Measurements from ENCODE around the gene SNRNP25. TPM values are rescaled to one million over a fixed set of nuclear protein-coding genes. Genes with fewer than 3 reads are reported as not detected.

Gene SNRNP25
- total RNA-seq, 2 donors from 2014 or later = 54.2 to 66.4 TPM

DNA sequence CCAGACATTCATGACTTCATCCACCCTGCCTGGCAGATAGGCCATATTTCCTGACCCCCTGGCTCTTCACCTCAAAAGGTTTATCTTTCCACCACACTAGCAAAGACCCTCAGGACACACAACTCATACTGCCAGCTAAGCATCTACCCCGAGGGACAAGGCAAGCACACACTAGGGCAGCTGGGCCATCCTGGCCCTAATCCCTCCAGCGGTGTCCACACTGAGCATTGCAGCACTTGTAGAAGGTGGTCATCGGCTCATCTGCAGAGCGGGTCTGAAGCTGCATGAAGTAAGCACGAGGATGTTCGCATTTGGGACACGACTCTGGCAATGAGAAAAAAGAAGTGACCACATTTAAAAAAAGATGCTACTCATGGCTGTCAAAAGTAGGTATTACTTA, 6.4 kb upstream of the SNRNP25 start:
- Histone ChIP-seq H3K9me3 (ENCODE audit: control insufficient read depth, low read length) (peaks cover 12% of the 10 kb centered on the region), H3K4me3 (ENCODE audit: low read length) (no peak overlapping the region), H3K27ac (ENCODE audit: low read depth, low read length) (no peak overlapping the region), H3K27me3 (ENCODE audit: control insufficient read depth, insufficient read depth, low read length, poor library complexity, severe bottlenecking) (no peaks in the 10 kb centered on the region), H3K9ac (ENCODE audit: extremely low read depth, low read length, poor library complexity, severe bottlenecking) (no peak overlapping the region), H3K36me3 (ENCODE audit: control insufficient read depth, insufficient read depth, low read length) (peaks cover 62% of the 10 kb centered on the region), H3K4me1 (ENCODE audit: control insufficient read depth, insufficient read depth, low read length) (no peaks in the 10 kb centered on the region)
- no peak for DNase-seq
- Mint-ChIP-seq H3K36me3 (ENCODE audit: low read depth) (peaks cover 73% of the 10 kb centered on the region), H3K27ac (no peak overlapping the region), H3K27me3 (ENCODE audit: insufficient read depth) (no peaks in the 10 kb centered on the region), H3K9me3 (peaks cover 16% of the 10 kb centered on the region), H3K4me1 (peaks cover 10% of the 10 kb centered on the region), H3K4me3 (no peak overlapping the region)
- WGBS, 2 experiments (ENCODE audit: insufficient coverage in 1 of 2, insufficient read length in 1 of 2) = 96 to 97% methylated on average over 7 of the region's 7 CpGs
- TF ChIP-seq, protein P1, sequence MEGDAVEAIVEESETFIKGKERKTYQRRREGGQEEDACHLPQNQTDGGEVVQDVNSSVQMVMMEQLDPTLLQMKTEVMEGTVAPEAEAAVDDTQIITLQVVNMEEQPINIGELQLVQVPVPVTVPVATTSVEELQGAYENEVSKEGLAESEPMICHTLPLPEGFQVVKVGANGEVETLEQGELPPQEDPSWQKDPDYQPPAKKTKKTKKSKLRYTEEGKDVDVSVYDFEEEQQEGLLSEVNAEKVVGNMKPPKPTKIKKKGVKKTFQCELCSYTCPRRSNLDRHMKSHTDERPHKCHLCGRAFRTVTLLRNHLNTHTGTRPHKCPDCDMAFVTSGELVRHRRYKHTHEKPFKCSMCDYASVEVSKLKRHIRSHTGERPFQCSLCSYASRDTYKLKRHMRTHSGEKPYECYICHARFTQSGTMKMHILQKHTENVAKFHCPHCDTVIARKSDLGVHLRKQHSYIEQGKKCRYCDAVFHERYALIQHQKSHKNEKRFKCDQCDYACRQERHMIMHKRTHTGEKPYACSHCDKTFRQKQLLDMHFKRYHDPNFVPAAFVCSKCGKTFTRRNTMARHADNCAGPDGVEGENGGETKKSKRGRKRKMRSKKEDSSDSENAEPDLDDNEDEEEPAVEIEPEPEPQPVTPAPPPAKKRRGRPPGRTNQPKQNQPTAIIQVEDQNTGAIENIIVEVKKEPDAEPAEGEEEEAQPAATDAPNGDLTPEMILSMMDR (conservative IDR thresholded peaks at IDR 0.05) = no peak

DNA sequence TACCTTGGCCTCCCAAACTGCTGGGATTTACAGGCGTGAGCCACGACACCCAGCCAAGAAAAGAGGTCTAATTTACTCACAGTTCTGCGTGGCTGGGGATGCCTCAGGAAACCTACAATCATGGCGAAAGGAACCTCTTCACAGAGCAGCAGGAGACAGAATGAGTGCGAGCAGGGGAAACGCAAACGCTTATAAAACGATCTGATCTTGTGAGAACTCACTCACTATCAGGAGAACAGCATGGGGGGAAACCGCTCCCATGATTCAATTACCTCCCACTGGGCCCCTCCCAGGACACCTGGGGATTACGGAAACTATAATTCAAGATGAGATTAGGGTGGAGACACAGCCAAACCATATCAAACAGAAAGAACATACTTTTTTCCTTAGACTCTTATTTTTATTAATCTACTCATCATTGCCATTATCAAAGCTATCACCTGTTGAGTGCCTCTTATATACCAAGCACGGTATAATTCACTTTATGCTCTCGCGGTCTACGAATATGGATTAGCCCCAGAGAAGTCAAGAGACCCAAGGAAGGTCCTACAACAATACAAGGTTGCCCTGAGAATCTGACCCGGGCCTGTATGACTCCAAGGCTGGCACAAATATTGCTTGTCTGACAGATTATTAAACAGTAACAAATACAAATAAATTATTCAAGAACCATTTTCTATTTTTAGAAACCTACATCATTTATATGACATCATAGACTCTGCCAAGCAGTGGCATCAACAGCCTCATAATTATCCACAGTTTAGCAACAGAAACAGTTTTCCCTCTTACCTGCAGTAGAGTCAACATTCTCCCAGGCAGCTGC, 2.6 kb upstream of the SNRNP25 start:
- Histone ChIP-seq H3K9me3 (ENCODE audit: control insufficient read depth, low read length) (no peaks in the 10 kb centered on the region), H3K36me3 (ENCODE audit: control insufficient read depth, insufficient read depth, low read length) (peaks cover 34% of the 10 kb centered on the region), H3K27me3 (ENCODE audit: control insufficient read depth, insufficient read depth, low read length, poor library complexity, severe bottlenecking) (no peaks in the 10 kb centered on the region), H3K4me1 (ENCODE audit: control insufficient read depth, insufficient read depth, low read length) (no peaks in the 10 kb centered on the region), H3K27ac (ENCODE audit: low read depth, low read length) (no peak overlapping the region), H3K9ac (ENCODE audit: extremely low read depth, low read length, poor library complexity, severe bottlenecking) (no peak overlapping the region), H3K4me3 (ENCODE audit: low read length) (no peak overlapping the region)
- 85 to 93% methylated on average over 8 to 15 of the region's 15 CpGs for WGBS, 2 experiments (ENCODE audit: insufficient coverage in 1 of 2, insufficient read length in 1 of 2)
- Mint-ChIP-seq H3K9me3 (peaks cover 2% of the 10 kb centered on the region), H3K27ac (no peak overlapping the region), H3K4me3 (peak overlapping the region; percentile 97), H3K27me3 (ENCODE audit: insufficient read depth) (no peaks in the 10 kb centered on the region), H3K36me3 (ENCODE audit: low read depth) (peaks cover 43% of the 10 kb centered on the region), H3K4me1 (peaks cover 13% of the 10 kb centered on the region)
- DNase-seq = no peak
- TF ChIP-seq, protein P1 (conservative IDR thresholded peaks at IDR 0.05) = no peak

DNA sequence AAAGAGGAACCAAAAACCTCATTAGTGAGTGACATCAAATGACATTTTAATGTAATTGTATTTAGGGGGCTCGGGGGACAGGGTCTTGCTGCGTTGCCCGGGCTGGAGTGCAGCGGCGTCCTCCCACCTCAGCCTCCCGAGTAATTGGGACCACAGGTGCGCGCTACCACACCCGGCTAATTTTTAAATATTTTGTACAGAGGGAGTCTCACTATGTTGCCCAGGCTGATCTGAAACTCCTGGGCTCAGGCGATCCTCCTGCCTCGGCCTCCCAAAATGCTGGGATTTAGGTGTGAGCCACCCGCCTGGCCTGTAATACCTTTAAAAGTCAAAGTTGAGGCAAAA, 581 bp downstream of the SNRNP25 start:
- Histone ChIP-seq H3K4me3 (ENCODE audit: low read length) (peak overlapping the region; percentile 81), H3K36me3 (ENCODE audit: control insufficient read depth, insufficient read depth, low read length) (peaks cover 49% of the 10 kb centered on the region), H3K27ac (ENCODE audit: low read depth, low read length) (no peak overlapping the region), H3K27me3 (ENCODE audit: control insufficient read depth, insufficient read depth, low read length, poor library complexity, severe bottlenecking) (no peaks in the 10 kb centered on the region), H3K4me1 (ENCODE audit: control insufficient read depth, insufficient read depth, low read length) (no peaks in the 10 kb centered on the region), H3K9ac (ENCODE audit: extremely low read depth, low read length, poor library complexity, severe bottlenecking) (peak overlapping the region; percentile 62), H3K9me3 (ENCODE audit: control insufficient read depth, low read length) (no peaks in the 10 kb centered on the region)
- peaks cover 2% of the 10 kb centered on the region for H3K9me3 Mint-ChIP-seq
- TF ChIP-seq, protein P1 (conservative IDR thresholded peaks at IDR 0.05) = no peak
- H3K27ac Mint-ChIP-seq = peak overlapping the region; percentile 88
- H3K4me1 Mint-ChIP-seq = peaks cover 13% of the 10 kb centered on the region
- no peak for DNase-seq
- H3K36me3 Mint-ChIP-seq (ENCODE audit: low read depth) = peaks cover 48% of the 10 kb centered on the region
- peak overlapping the region; percentile 97 for H3K4me3 Mint-ChIP-seq
- 74 to 79% methylated on average over 10 to 12 of the region's 12 CpGs for WGBS, 2 experiments (ENCODE audit: insufficient coverage in 1 of 2, insufficient read length in 1 of 2)
- H3K27me3 Mint-ChIP-seq (ENCODE audit: insufficient read depth) = no peaks in the 10 kb centered on the region
